ENCODE measurements around the gene TSC22D4.
A peak's percentile ranks its signal among the peaks of the same experiment; 100 is the strongest.

TSC22D4 gene

GRCh38 chr7:100476101-100476780 lies 2.8 kb downstream of the TSC22D4 start:
- H3K4me1 ChIP-seq (ENCODE audit: control insufficient read depth, low read depth, low read length), result peaks cover 2% of the 10 kb centered on the region
- no peak overlapping the region for H3K23ac ChIP-seq (ENCODE audit: low read length)
- no peaks in the 10 kb centered on the region for H3K27me3 ChIP-seq (ENCODE audit: insufficient read depth, low read length, poor library complexity)
- peak overlapping the region; percentile 27 for H3K9ac ChIP-seq (ENCODE audit: low read length)
- no peak overlapping the region for H3K27ac ChIP-seq (ENCODE audit: low read depth, low read length)
- H3K18ac ChIP-seq (ENCODE audit: low read length), result no peak overlapping the region
- no peak overlapping the region for H3K4me2 ChIP-seq (ENCODE audit: low read length)
- no peaks in the 10 kb centered on the region for H3K36me3 ChIP-seq (ENCODE audit: control insufficient read depth, insufficient read depth, low read length)
- DNase-seq, result no peak
- H3K4me3 ChIP-seq (ENCODE audit: low read length), result no peak overlapping the region
- no peak overlapping the region for H2BK5ac ChIP-seq (ENCODE audit: low read length)
- H4K8ac ChIP-seq (ENCODE audit: low read depth, low read length), result no peak overlapping the region
- H3K4ac ChIP-seq (ENCODE audit: low read depth, low read length), result no peak overlapping the region
- H3K56ac ChIP-seq (ENCODE audit: low read length), result peak overlapping the region; percentile 6
- no peaks in the 10 kb centered on the region for H3K79me2 ChIP-seq (ENCODE audit: control insufficient read depth, insufficient read depth, low read length)
- no peak overlapping the region for H2AK5ac ChIP-seq (ENCODE audit: low read length)
- H3K79me1 ChIP-seq (ENCODE audit: low read length), result no peaks in the 10 kb centered on the region
- no CpG with 5 or more reads among the region's 6 CpGs for WGBS (ENCODE audit: extremely low coverage, insufficient coverage, low lambda C conversion rate)
- no peak overlapping the region for H2BK120ac ChIP-seq (ENCODE audit: low read depth, low read length)
- H2BK15ac ChIP-seq (replicated peaks; ENCODE audit: low read depth), result no peak overlapping the region
- no peak overlapping the region for H4K5ac ChIP-seq (ENCODE audit: low read length)

- Histone ChIP-seq H3K27me3 (ENCODE audit: insufficient read depth, low read length, poor library complexity) (no peaks in the 10 kb centered on the region), H3K18ac (ENCODE audit: low read length) (no peak overlapping the region), H2AK5ac (ENCODE audit: low read length) (no peak overlapping the region), H3K9ac (ENCODE audit: low read length) (peak overlapping the region; percentile 21), H3K79me2 (ENCODE audit: control insufficient read depth, insufficient read depth, low read length) (no peaks in the 10 kb centered on the region), H3K36me3 (ENCODE audit: control insufficient read depth, insufficient read depth, low read length) (no peaks in the 10 kb centered on the region), H3K4ac (ENCODE audit: low read depth, low read length) (no peak overlapping the region), H4K5ac (ENCODE audit: low read length) (no peak overlapping the region), H3K4me2 (ENCODE audit: low read length) (no peak overlapping the region), H3K23ac (ENCODE audit: low read length) (no peak overlapping the region), H3K27ac (ENCODE audit: low read depth, low read length) (no peak overlapping the region), H3K4me1 (ENCODE audit: control insufficient read depth, low read depth, low read length) (peaks cover 2% of the 10 kb centered on the region), H3K4me3 (ENCODE audit: low read length) (no peak overlapping the region), H2BK120ac (ENCODE audit: low read depth, low read length) (no peak overlapping the region), H2BK15ac (replicated peaks; ENCODE audit: low read depth) (no peak overlapping the region), H3K79me1 (ENCODE audit: low read length) (no peaks in the 10 kb centered on the region), H3K56ac (ENCODE audit: low read length) (peak overlapping the region; percentile 6), H2BK5ac (ENCODE audit: low read length) (no peak overlapping the region), H4K8ac (ENCODE audit: low read depth, low read length) (no peak overlapping the region)
- WGBS (ENCODE audit: extremely low coverage, insufficient coverage, low lambda C conversion rate), result no CpG with 5 or more reads among the region's 9 CpGs
- no peak for DNase-seq
Measured at GRCh38 chr7:100475549-100475948, 3.5 kb downstream of the TSC22D4 start.

GRCh38 chr7:100472854-100473499 lies 6.0 kb downstream of the TSC22D4 start:
- WGBS (ENCODE audit: extremely low coverage, insufficient coverage, low lambda C conversion rate), result no CpG with 5 or more reads among the region's 14 CpGs
- Histone ChIP-seq H4K8ac (ENCODE audit: low read depth, low read length) (no peak overlapping the region), H3K9ac (ENCODE audit: low read length) (peak overlapping the region; percentile 24), H3K4ac (ENCODE audit: low read depth, low read length) (no peak overlapping the region), H3K27ac (ENCODE audit: low read depth, low read length) (no peak overlapping the region), H3K4me2 (ENCODE audit: low read length) (no peak overlapping the region), H2BK5ac (ENCODE audit: low read length) (no peak overlapping the region), H3K23ac (ENCODE audit: low read length) (no peak overlapping the region), H3K4me1 (ENCODE audit: control insufficient read depth, low read depth, low read length) (peaks cover 2% of the 10 kb centered on the region), H3K27me3 (ENCODE audit: insufficient read depth, low read length, poor library complexity) (no peaks in the 10 kb centered on the region), H3K56ac (ENCODE audit: low read length) (no peak overlapping the region), H2BK120ac (ENCODE audit: low read depth, low read length) (no peak overlapping the region), H4K5ac (ENCODE audit: low read length) (no peak overlapping the region), H2AK5ac (ENCODE audit: low read length) (no peak overlapping the region), H3K79me1 (ENCODE audit: low read length) (no peaks in the 10 kb centered on the region), H3K4me3 (ENCODE audit: low read length) (no peak overlapping the region), H3K36me3 (ENCODE audit: control insufficient read depth, insufficient read depth, low read length) (no peaks in the 10 kb centered on the region), H3K18ac (ENCODE audit: low read length) (no peak overlapping the region), H3K79me2 (ENCODE audit: control insufficient read depth, insufficient read depth, low read length) (no peaks in the 10 kb centered on the region), H2BK15ac (replicated peaks; ENCODE audit: low read depth) (no peak overlapping the region)
- DNase-seq, result no peak

- no peak overlapping the region for H3K56ac ChIP-seq (ENCODE audit: low read length)
- H2BK5ac ChIP-seq (ENCODE audit: low read length), result no peak overlapping the region
- no peak overlapping the region for H3K27ac ChIP-seq (ENCODE audit: low read depth, low read length)
- no peaks in the 10 kb centered on the region for H3K36me3 ChIP-seq (ENCODE audit: control insufficient read depth, insufficient read depth, low read length)
- no peaks in the 10 kb centered on the region for H3K79me2 ChIP-seq (ENCODE audit: control insufficient read depth, insufficient read depth, low read length)
- no peak overlapping the region for H2BK120ac ChIP-seq (ENCODE audit: low read depth, low read length)
- no peak overlapping the region for H4K5ac ChIP-seq (ENCODE audit: low read length)
- H2BK15ac ChIP-seq (replicated peaks; ENCODE audit: low read depth), result no peak overlapping the region
- no peaks in the 10 kb centered on the region for H3K27me3 ChIP-seq (ENCODE audit: insufficient read depth, low read length, poor library complexity)
- peaks cover 2% of the 10 kb centered on the region for H3K4me1 ChIP-seq (ENCODE audit: control insufficient read depth, low read depth, low read length)
- H2AK5ac ChIP-seq (ENCODE audit: low read length), result no peak overlapping the region
- no peak overlapping the region for H3K4me3 ChIP-seq (ENCODE audit: low read length)
- no peak for DNase-seq
- WGBS (ENCODE audit: extremely low coverage, insufficient coverage, low lambda C conversion rate), result no CpG with 5 or more reads among the region's 16 CpGs
- no peak overlapping the region for H3K23ac ChIP-seq (ENCODE audit: low read length)
- no peaks in the 10 kb centered on the region for H3K79me1 ChIP-seq (ENCODE audit: low read length)
- no peak overlapping the region for H4K8ac ChIP-seq (ENCODE audit: low read depth, low read length)
- no peak overlapping the region for H3K4me2 ChIP-seq (ENCODE audit: low read length)
- no peak overlapping the region for H3K9ac ChIP-seq (ENCODE audit: low read length)
- H3K4ac ChIP-seq (ENCODE audit: low read depth, low read length), result no peak overlapping the region
- no peak overlapping the region for H3K18ac ChIP-seq (ENCODE audit: low read length)
Measured at GRCh38 chr7:100472121-100472851, 6.7 kb downstream of the TSC22D4 start.

DNA sequence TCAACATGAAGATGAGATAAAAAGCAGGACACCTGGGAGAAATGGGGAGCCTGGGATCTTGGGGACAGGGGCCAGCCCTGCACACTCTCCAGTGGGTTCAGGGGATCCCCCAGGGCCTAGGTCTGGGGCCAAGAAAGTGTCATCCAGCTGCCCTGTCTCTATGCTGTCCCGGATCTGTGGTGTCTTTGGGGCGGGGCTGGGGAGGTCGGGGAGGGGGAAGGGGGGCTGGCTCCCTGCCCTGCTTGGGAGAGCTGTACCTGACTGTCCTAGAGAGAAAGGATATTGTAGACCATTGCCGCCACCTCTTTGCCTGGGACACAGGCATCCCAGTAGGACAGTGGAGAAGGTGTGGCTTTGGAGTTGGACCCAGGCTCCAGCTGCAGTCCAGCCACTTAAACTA lies 8.0 kb downstream of the TSC22D4 start:
- Histone ChIP-seq H3K23ac (ENCODE audit: low read length) (no peak overlapping the region), H3K27ac (ENCODE audit: low read depth, low read length) (no peak overlapping the region), H4K5ac (ENCODE audit: low read length) (no peak overlapping the region), H2BK5ac (ENCODE audit: low read length) (no peak overlapping the region), H3K56ac (ENCODE audit: low read length) (no peak overlapping the region), H3K9ac (ENCODE audit: low read length) (no peak overlapping the region), H3K4me1 (ENCODE audit: control insufficient read depth, low read depth, low read length) (peaks cover 2% of the 10 kb centered on the region), H3K79me2 (ENCODE audit: control insufficient read depth, insufficient read depth, low read length) (no peaks in the 10 kb centered on the region), H3K36me3 (ENCODE audit: control insufficient read depth, insufficient read depth, low read length) (no peaks in the 10 kb centered on the region), H3K79me1 (ENCODE audit: low read length) (no peaks in the 10 kb centered on the region), H3K4ac (ENCODE audit: low read depth, low read length) (no peak overlapping the region), H3K18ac (ENCODE audit: low read length) (no peak overlapping the region), H4K8ac (ENCODE audit: low read depth, low read length) (no peak overlapping the region), H2BK120ac (ENCODE audit: low read depth, low read length) (no peak overlapping the region), H3K4me2 (ENCODE audit: low read length) (no peak overlapping the region), H2BK15ac (replicated peaks; ENCODE audit: low read depth) (no peak overlapping the region), H3K27me3 (ENCODE audit: insufficient read depth, low read length, poor library complexity) (no peaks in the 10 kb centered on the region), H2AK5ac (ENCODE audit: low read length) (no peak overlapping the region), H3K4me3 (ENCODE audit: low read length) (no peak overlapping the region)
- no peak for DNase-seq
- WGBS (ENCODE audit: extremely low coverage, insufficient coverage, low lambda C conversion rate), result no CpG with 5 or more reads among the region's 4 CpGs

All from mesendoderm (in vitro differentiated cells).